Activated naive CD4-positive, alpha-beta T cell treated with anti-CD3 and anti-CD28 coated beads, Interleukin-2, amount 10 ng/mL, durations not matched to agents 7 days and 5 days (primary cell): ENCODE results near the gene ALK.

Source experiments
- CTCF ChIA-PET: fragments of 350-600 bp; sonication (Branson Sonifier 250); formaldehyde crosslinking; loops from one replicate; lab custom pipeline; 2021; ENCODE audit warnings: antibody characterized with exemption; lab: Charles Lee
- DNase-seq: peaks from one replicate; pipeline ENCODE4 v3.0.0-alpha.2; 2020
- H3K27ac Mint-ChIP-seq: one replicate; pipeline ENCODE4 v1.8.0; 2021; ENCODE audit warnings: mild to moderate bottlenecking, moderate library complexity, mixed read lengths
- H3K27me3 Mint-ChIP-seq: one replicate; pipeline ENCODE4 v1.8.0; 2021; ENCODE audit warnings: mild to moderate bottlenecking, mixed read lengths
- H3K36me3 Mint-ChIP-seq: one replicate; pipeline ENCODE4 v1.8.0; 2021; ENCODE audit warnings: mixed read lengths
- H3K4me1 Mint-ChIP-seq: one replicate; pipeline ENCODE4 v1.8.0; 2021; ENCODE audit warnings: mixed read lengths
- H3K4me3 Mint-ChIP-seq: one replicate; pipeline ENCODE4 v1.8.0; 2021; ENCODE audit warnings: mild to moderate bottlenecking, moderate library complexity, mixed read lengths
- H3K9me3 Mint-ChIP-seq: one replicate; pipeline ENCODE4 v1.8.0; 2021; ENCODE audit warnings: mixed read lengths

Gene ALK

GRCh38 chr2:29702276-29702675 lies 219.1 kb downstream of the ALK start:
- CTCF ChIA-PET, result no interaction called here
- Mint-ChIP-seq H3K27ac (no peak overlapping the region), H3K4me3 (no peak overlapping the region), H3K36me3 (no peaks in the 10 kb centered on the region), H3K4me1 (no peaks in the 10 kb centered on the region), H3K27me3 (no peaks in the 10 kb centered on the region), H3K9me3 (no peaks in the 10 kb centered on the region)
- DNase-seq, result no peak

GRCh38 chr2:29700560-29700959 lies 220.8 kb downstream of the ALK start:
- no peaks in the 10 kb centered on the region for H3K27me3 Mint-ChIP-seq
- H3K9me3 Mint-ChIP-seq, result no peaks in the 10 kb centered on the region
- no peaks in the 10 kb centered on the region for H3K36me3 Mint-ChIP-seq
- DNase-seq, result no peak
- no peak overlapping the region for H3K4me3 Mint-ChIP-seq
- CTCF ChIA-PET, result no interaction called here
- no peaks in the 10 kb centered on the region for H3K4me1 Mint-ChIP-seq
- H3K27ac Mint-ChIP-seq, result no peak overlapping the region

- Mint-ChIP-seq H3K27me3 (no peaks in the 10 kb centered on the region), H3K36me3 (no peaks in the 10 kb centered on the region), H3K27ac (no peak overlapping the region), H3K9me3 (no peaks in the 10 kb centered on the region), H3K4me1 (no peaks in the 10 kb centered on the region), H3K4me3 (no peak overlapping the region)
- CTCF ChIA-PET, result no interaction called here
- DNase-seq, result no peak
Measured at GRCh38 chr2:29699045-29699444, 222.3 kb downstream of the ALK start.

- Mint-ChIP-seq H3K36me3 (no peaks in the 10 kb centered on the region), H3K27ac (no peak overlapping the region), H3K27me3 (no peaks in the 10 kb centered on the region), H3K4me1 (no peaks in the 10 kb centered on the region), H3K9me3 (no peaks in the 10 kb centered on the region), H3K4me3 (no peak overlapping the region)
- no peak for DNase-seq
- CTCF ChIA-PET, result no interaction called here
Measured at GRCh38 chr2:29698216-29698615, 223.2 kb downstream of the ALK start.

- H3K4me3 Mint-ChIP-seq, result no peak overlapping the region
Measured at GRCh38 chr2:29697715-29698114, 223.7 kb downstream of the ALK start.

GRCh38 chr2:29697181-29697580 lies 224.2 kb downstream of the ALK start:
- DNase-seq, result no peak
- no peaks in the 10 kb centered on the region for H3K9me3 Mint-ChIP-seq
- H3K27me3 Mint-ChIP-seq, result no peaks in the 10 kb centered on the region
- no peaks in the 10 kb centered on the region for H3K36me3 Mint-ChIP-seq
- no peak overlapping the region for H3K27ac Mint-ChIP-seq
- CTCF ChIA-PET, result no interaction called here
- no peaks in the 10 kb centered on the region for H3K4me1 Mint-ChIP-seq
- no peak overlapping the region for H3K4me3 Mint-ChIP-seq

More at GRCh38 chr2:29697715-29698114, 223.7 kb downstream of the ALK start:
- Mint-ChIP-seq H3K36me3 (no peaks in the 10 kb centered on the region), H3K9me3 (no peaks in the 10 kb centered on the region), H3K27me3 (no peaks in the 10 kb centered on the region), H3K27ac (no peak overlapping the region), H3K4me1 (no peaks in the 10 kb centered on the region)
- no peak for DNase-seq
- CTCF ChIA-PET, result no interaction called here

- Mint-ChIP-seq H3K4me3 (no peak overlapping the region), H3K4me1 (no peaks in the 10 kb centered on the region), H3K9me3 (no peaks in the 10 kb centered on the region), H3K27me3 (no peaks in the 10 kb centered on the region), H3K27ac (no peak overlapping the region), H3K36me3 (no peaks in the 10 kb centered on the region)
- CTCF ChIA-PET, result no interaction called here
- no peak for DNase-seq
Measured at GRCh38 chr2:29694741-29695140, 226.6 kb downstream of the ALK start.

GRCh38 chr2:29691391-29691950 lies 229.9 kb downstream of the ALK start:
- no peak overlapping the region for H3K27ac Mint-ChIP-seq
- no peak overlapping the region for H3K4me3 Mint-ChIP-seq
- no peaks in the 10 kb centered on the region for H3K4me1 Mint-ChIP-seq
- DNase-seq, result no peak
- H3K27me3 Mint-ChIP-seq, result peaks cover 5% of the 10 kb centered on the region
- H3K9me3 Mint-ChIP-seq, result no peaks in the 10 kb centered on the region
- no peaks in the 10 kb centered on the region for H3K36me3 Mint-ChIP-seq
- CTCF ChIA-PET, result no interaction called here

GRCh38 chr2:29689666-29690065 lies 231.7 kb downstream of the ALK start:
- Mint-ChIP-seq H3K4me3 (no peak overlapping the region), H3K36me3 (no peaks in the 10 kb centered on the region), H3K27me3 (peaks cover 5% of the 10 kb centered on the region), H3K27ac (no peak overlapping the region), H3K4me1 (no peaks in the 10 kb centered on the region), H3K9me3 (no peaks in the 10 kb centered on the region)
- CTCF ChIA-PET, result no interaction called here
- DNase-seq, result no peak

GRCh38 chr2:29688429-29688828 lies 233.0 kb downstream of the ALK start:
- DNase-seq, result no peak

GRCh38 chr2:29687121-29687520 lies 234.3 kb downstream of the ALK start:
- CTCF ChIA-PET, result no interaction called here
- H3K4me1 Mint-ChIP-seq, result no peaks in the 10 kb centered on the region
- no peak overlapping the region for H3K27ac Mint-ChIP-seq
- no peak for DNase-seq
- no peaks in the 10 kb centered on the region for H3K9me3 Mint-ChIP-seq
- no peaks in the 10 kb centered on the region for H3K36me3 Mint-ChIP-seq
- no peak overlapping the region for H3K4me3 Mint-ChIP-seq
- peaks cover 8% of the 10 kb centered on the region for H3K27me3 Mint-ChIP-seq

More at GRCh38 chr2:29688429-29688828, 233.0 kb downstream of the ALK start:
- Mint-ChIP-seq H3K27me3 (peaks cover 8% of the 10 kb centered on the region), H3K4me3 (no peak overlapping the region), H3K9me3 (no peaks in the 10 kb centered on the region), H3K4me1 (no peaks in the 10 kb centered on the region), H3K36me3 (no peaks in the 10 kb centered on the region), H3K27ac (no peak overlapping the region)
- CTCF ChIA-PET, result no interaction called here

GRCh38 chr2:29676886-29677453 lies 244.4 kb downstream of the ALK start:
- no peak for DNase-seq
- H3K27ac Mint-ChIP-seq, result no peak overlapping the region
- no peaks in the 10 kb centered on the region for H3K9me3 Mint-ChIP-seq
- H3K4me3 Mint-ChIP-seq, result no peak overlapping the region
- CTCF ChIA-PET, result no interaction called here
- H3K27me3 Mint-ChIP-seq, result peaks cover 4% of the 10 kb centered on the region
- H3K4me1 Mint-ChIP-seq, result no peaks in the 10 kb centered on the region
- H3K36me3 Mint-ChIP-seq, result no peaks in the 10 kb centered on the region

GRCh38 chr2:29664578-29664977 lies 256.8 kb downstream of the ALK start:
- H3K4me3 Mint-ChIP-seq, result no peak overlapping the region
- peaks cover 8% of the 10 kb centered on the region for H3K27me3 Mint-ChIP-seq
- H3K27ac Mint-ChIP-seq, result no peak overlapping the region
- H3K36me3 Mint-ChIP-seq, result no peaks in the 10 kb centered on the region
- H3K4me1 Mint-ChIP-seq, result no peaks in the 10 kb centered on the region
- DNase-seq, result no peak
- CTCF ChIA-PET, result no interaction called here
- no peaks in the 10 kb centered on the region for H3K9me3 Mint-ChIP-seq

GRCh38 chr2:29663268-29663667 lies 258.1 kb downstream of the ALK start:
- Mint-ChIP-seq H3K27me3 (peaks cover 8% of the 10 kb centered on the region), H3K27ac (no peak overlapping the region), H3K36me3 (no peaks in the 10 kb centered on the region), H3K4me3 (no peak overlapping the region), H3K9me3 (no peaks in the 10 kb centered on the region), H3K4me1 (no peaks in the 10 kb centered on the region)
- CTCF ChIA-PET, result no interaction called here
- no peak for DNase-seq

- no peak overlapping the region for H3K27ac Mint-ChIP-seq
- no peak overlapping the region for H3K4me3 Mint-ChIP-seq
- DNase-seq, result no peak
- peaks cover 8% of the 10 kb centered on the region for H3K27me3 Mint-ChIP-seq
- CTCF ChIA-PET, result no interaction called here
- H3K4me1 Mint-ChIP-seq, result no peaks in the 10 kb centered on the region
- no peaks in the 10 kb centered on the region for H3K9me3 Mint-ChIP-seq
- no peaks in the 10 kb centered on the region for H3K36me3 Mint-ChIP-seq
Measured at GRCh38 chr2:29662861-29663260, 258.5 kb downstream of the ALK start.
